Measurements from ENCODE around the gene SHOC2. TPM values are rescaled to one million over a fixed set of nuclear protein-coding genes. Genes with fewer than 3 reads are reported as not detected.

Gene SHOC2
- total and polyA plus RNA-seq, 9 of the 15 experiments (the other 6 are each of a cell fraction or from before 2014, with no cell fraction given) = 9.2 to 17.5 (median 14.9) TPM

GRCh38 chr10:110918643-110919348, 608 bp upstream of the SHOC2 start, which contains the start of gene BBIP1 (continued):
- TF ChIP-seq CHD2 (IDR thresholded peaks at IDR 0.05; ENCODE audit: low read depth, low read length) = no peak
- TF ChIP-seq NR0B1 (IDR thresholded peaks at IDR 0.05; ENCODE audit: partially characterized antibody) = no peak
- TF ChIP-seq ILF3 (IDR thresholded peaks at IDR 0.05; ENCODE audit: borderline replicate concordance) = no peak
- TF ChIP-seq ZFP30 (CRISPR knock-in tag; IDR thresholded peaks at IDR 0.05; ENCODE audit: borderline replicate concordance) = no peak
- peak; percentile 54; the same call in 1 of the 2 replicates for TF ChIP-seq PATZ1 (CRISPR knock-in tag; IDR thresholded peaks at IDR 0.05; ENCODE audit: borderline replicate concordance)
- no peak for TF ChIP-seq PCBP1 (IDR thresholded peaks at IDR 0.05; ENCODE audit: low read depth, low read length, poor library complexity, severe bottlenecking)
- peak; percentile 47 to 90; a peak in 2 of 4 replicates for TF ChIP-seq ETV6 (IDR thresholded peaks at IDR 0.05; ENCODE audit: borderline replicate concordance in 1 of 2, low read depth in 2 of 2, low read length in 1 of 2)
- no peak for TF ChIP-seq ETV6 (CRISPR knock-in tag; IDR thresholded peaks at IDR 0.05; ENCODE audit: borderline replicate concordance)
- TF ChIP-seq SNIP1 (IDR thresholded peaks at IDR 0.05; ENCODE audit: low read depth) = peak; percentile 92
- TF ChIP-seq ZFP91 (CRISPR knock-in tag; IDR thresholded peaks at IDR 0.05) = no peak
- TF ChIP-seq ZBTB12 (CRISPR knock-in tag; IDR thresholded peaks at IDR 0.05) = no peak
- no peak for TF ChIP-seq NFIX (CRISPR knock-in tag; IDR thresholded peaks at IDR 0.05; ENCODE audit: low read depth)
- peak; percentile 67 for TF ChIP-seq PHF20 (IDR thresholded peaks at IDR 0.05; ENCODE audit: partially characterized antibody)
- TF ChIP-seq ELF2 (CRISPR knock-in tag; IDR thresholded peaks at IDR 0.05) = peak; percentile 46
- TF ChIP-seq ZBTB11 (CRISPR knock-in tag; IDR thresholded peaks at IDR 0.05) = peak in 1 of 3 experiments; percentile 79; a peak in 1 of 6 replicates
- TF ChIP-seq ZNF785 (CRISPR knock-in tag; IDR thresholded peaks at IDR 0.05) = no peak

Measured in K562 (cell line).